Measurements from ENCODE around the gene KRTAP4-3.
A peak's percentile ranks its signal among the peaks of the same experiment; 100 is the strongest.
"Not testable (repeated sequence)": the region's sequence is repeated elsewhere in the genome, so short reads cannot be mapped to it uniquely, and the experiment has no call there.

Gene KRTAP4-3

GRCh38 chr17:41160190-41160589 is 7.8 kb downstream of the KRTAP4-3 start:
- DNase-seq (ENCODE audit: low read depth); H3K4me3 ChIP-seq (ENCODE audit: low read depth, low read length): not testable (repeated sequence)

GRCh38 chr17:41153856-41154255 is 14.2 kb downstream of the KRTAP4-3 start:
- DNase-seq (ENCODE audit: low read depth), result no peak

GRCh38 chr17:41151525-41151924 is 16.5 kb downstream of the KRTAP4-3 start:
- DNase-seq (ENCODE audit: low read depth), result no peak
- no peak overlapping the region for H3K4me3 ChIP-seq (ENCODE audit: low read depth, low read length)

More at GRCh38 chr17:41153856-41154255, 14.2 kb downstream of the KRTAP4-3 start:
- no peak overlapping the region for H3K4me3 ChIP-seq (ENCODE audit: low read depth, low read length)

GRCh38 chr17:41150026-41150425 is 18.0 kb downstream of the KRTAP4-3 start:
- DNase-seq (ENCODE audit: low read depth), result no peak
- no peak overlapping the region for H3K4me3 ChIP-seq (ENCODE audit: low read depth, low read length)

GRCh38 chr17:41149652-41149985 is 18.4 kb downstream of the KRTAP4-3 start, which contains the start of gene KRTAP4-5:
TSS of gene KRTAP4-5 (minus strand) at chr17:41149825. CDS start at chr17:41149767, 58 bp downstream.
- H3K4me3 ChIP-seq (ENCODE audit: low read depth, low read length), result no peak within 1 kb of the TSS

GRCh38 chr17:41148971-41149651 is 18.9 kb downstream of the KRTAP4-3 start:
- H3K4me3 ChIP-seq (ENCODE audit: low read depth, low read length); DNase-seq (ENCODE audit: low read depth): not testable (repeated sequence)

More at GRCh38 chr17:41149652-41149985, 18.4 kb downstream of the KRTAP4-3 start, which contains the start of gene KRTAP4-5:
- no peak for DNase-seq (ENCODE audit: low read depth)

- H3K4me3 ChIP-seq (ENCODE audit: low read depth, low read length), result no peak overlapping the region
- no peak for DNase-seq (ENCODE audit: low read depth)
Measured at GRCh38 chr17:41147531-41148204, 20.4 kb downstream of the KRTAP4-3 start.

GRCh38 chr17:41145261-41145660 is 22.8 kb downstream of the KRTAP4-3 start:
- no peak overlapping the region for H3K4me3 ChIP-seq (ENCODE audit: low read depth, low read length)
- DNase-seq (ENCODE audit: low read depth), result no peak

- DNase-seq (ENCODE audit: low read depth), result no peak
- no peak overlapping the region for H3K4me3 ChIP-seq (ENCODE audit: low read depth, low read length)
Measured at GRCh38 chr17:41144846-41145245, 23.2 kb downstream of the KRTAP4-3 start.

- DNase-seq (ENCODE audit: low read depth), result no peak
- no peak overlapping the region for H3K4me3 ChIP-seq (ENCODE audit: low read depth, low read length)
Measured at GRCh38 chr17:41141361-41141760, 26.7 kb downstream of the KRTAP4-3 start.

GRCh38 chr17:41140360-41141131 is 27.5 kb downstream of the KRTAP4-3 start, which contains the start of gene KRTAP4-6:
TSS of gene KRTAP4-6 (minus strand) at chr17:41140544. CDS start at chr17:41140487, 57 bp downstream.
- peak; percentile 69 for DNase-seq (ENCODE audit: low read depth)
- no peak within 1 kb of the TSS for H3K4me3 ChIP-seq (ENCODE audit: low read depth, low read length)

GRCh38 chr17:41139865-41140264 is 28.2 kb downstream of the KRTAP4-3 start:
- not testable (repeated sequence) for H3K4me3 ChIP-seq (ENCODE audit: low read depth, low read length); DNase-seq (ENCODE audit: low read depth)

GRCh38 chr17:41133880-41134735 is 33.9 kb downstream of the KRTAP4-3 start:
- no peak overlapping the region for H3K4me3 ChIP-seq (ENCODE audit: low read depth, low read length)
- DNase-seq (ENCODE audit: low read depth), result no peak

GRCh38 chr17:41131979-41132378 is 36.0 kb downstream of the KRTAP4-3 start:
- H3K4me3 ChIP-seq (ENCODE audit: low read depth, low read length), result no peak overlapping the region
- DNase-seq (ENCODE audit: low read depth), result no peak

- H3K4me3 ChIP-seq (ENCODE audit: low read depth, low read length), result no peak overlapping the region
- DNase-seq (ENCODE audit: low read depth), result no peak
Measured at GRCh38 chr17:41127371-41127770, 40.6 kb downstream of the KRTAP4-3 start.

GRCh38 chr17:41126412-41126811 is 41.6 kb downstream of the KRTAP4-3 start:
- DNase-seq (ENCODE audit: low read depth), result no peak
- H3K4me3 ChIP-seq (ENCODE audit: low read depth, low read length), result no peak overlapping the region

- no peak overlapping the region for H3K4me3 ChIP-seq (ENCODE audit: low read depth, low read length)
- no peak for DNase-seq (ENCODE audit: low read depth)
Measured at GRCh38 chr17:41125064-41125463, 43.0 kb downstream of the KRTAP4-3 start.

GRCh38 chr17:41123991-41124371 is 44.0 kb downstream of the KRTAP4-3 start, which contains the start of gene KRTAP4-12:
TSS of gene KRTAP4-12 (minus strand) at chr17:41124182. CDS start at chr17:41124122, 60 bp downstream.
- DNase-seq (ENCODE audit: low read depth), result not testable (repeated sequence)

More at GRCh38 chr17:41123991-41124371, 44.0 kb downstream of the KRTAP4-3 start, which contains the start of gene KRTAP4-12:
- not testable (repeated sequence) for H3K4me3 ChIP-seq (ENCODE audit: low read depth, low read length)

Measured in skeletal muscle cell (primary cell).